ENCODE results near the gene AFAP1. TPM values are rescaled to one million over a fixed set of nuclear protein-coding genes. Genes with fewer than 3 reads are reported as not detected.

AFAP1 gene, protein sequence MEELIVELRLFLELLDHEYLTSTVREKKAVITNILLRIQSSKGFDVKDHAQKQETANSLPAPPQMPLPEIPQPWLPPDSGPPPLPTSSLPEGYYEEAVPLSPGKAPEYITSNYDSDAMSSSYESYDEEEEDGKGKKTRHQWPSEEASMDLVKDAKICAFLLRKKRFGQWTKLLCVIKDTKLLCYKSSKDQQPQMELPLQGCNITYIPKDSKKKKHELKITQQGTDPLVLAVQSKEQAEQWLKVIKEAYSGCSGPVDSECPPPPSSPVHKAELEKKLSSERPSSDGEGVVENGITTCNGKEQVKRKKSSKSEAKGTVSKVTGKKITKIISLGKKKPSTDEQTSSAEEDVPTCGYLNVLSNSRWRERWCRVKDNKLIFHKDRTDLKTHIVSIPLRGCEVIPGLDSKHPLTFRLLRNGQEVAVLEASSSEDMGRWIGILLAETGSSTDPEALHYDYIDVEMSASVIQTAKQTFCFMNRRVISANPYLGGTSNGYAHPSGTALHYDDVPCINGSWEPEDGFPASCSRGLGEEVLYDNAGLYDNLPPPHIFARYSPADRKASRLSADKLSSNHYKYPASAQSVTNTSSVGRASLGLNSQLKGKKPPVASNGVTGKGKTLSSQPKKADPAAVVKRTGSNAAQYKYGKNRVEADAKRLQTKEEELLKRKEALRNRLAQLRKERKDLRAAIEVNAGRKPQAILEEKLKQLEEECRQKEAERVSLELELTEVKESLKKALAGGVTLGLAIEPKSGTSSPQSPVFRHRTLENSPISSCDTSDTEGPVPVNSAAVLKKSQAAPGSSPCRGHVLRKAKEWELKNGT
- 19.3 and 24.7 TPM in 2 replicates for total RNA-seq

DNA sequence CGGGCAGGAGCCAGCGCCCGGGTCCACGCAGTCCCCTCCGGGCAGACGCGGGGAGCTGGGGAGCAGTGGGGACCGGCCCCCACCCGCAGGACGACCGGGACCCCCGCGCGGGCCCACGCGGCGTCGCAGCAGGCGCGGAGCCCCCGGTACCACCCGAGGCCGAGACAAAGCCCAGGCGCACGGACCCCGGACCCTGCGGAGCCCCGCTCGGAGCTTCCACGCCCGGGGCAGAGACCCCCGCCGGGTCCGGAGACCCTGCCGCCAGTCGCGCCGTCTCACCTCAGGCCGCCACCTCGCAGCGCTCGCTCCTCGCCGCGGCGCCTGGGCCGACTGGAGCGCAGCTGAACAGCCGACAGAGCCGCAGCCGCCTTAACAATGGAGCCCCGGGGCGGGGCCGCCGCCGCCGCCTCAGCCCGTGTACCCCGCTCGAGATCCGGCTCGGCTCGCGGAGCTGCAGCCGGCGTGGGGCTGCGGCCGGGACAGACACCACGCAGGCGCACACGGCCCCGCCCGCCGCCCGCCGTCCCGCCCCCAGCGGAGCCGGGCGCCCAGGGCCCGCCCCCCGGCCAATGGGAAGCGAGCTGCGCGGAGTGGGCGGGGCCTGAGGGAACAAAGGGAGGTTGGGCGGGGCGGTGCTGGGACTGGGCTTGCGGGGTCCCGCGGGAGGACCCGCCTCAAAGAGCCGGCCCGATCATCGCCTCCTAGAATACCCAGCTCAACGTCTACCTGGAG is at the start of gene AFAP1:
TSS of gene AFAP1 (minus strand) at position 485 of the 732 bp plus-strand sequence. CDS start 67,783 bp downstream, outside the sequence.
- peak; percentile 65 to 91 for DNase-seq (ENCODE audit: low read depth in 2 of 2)

DNA sequence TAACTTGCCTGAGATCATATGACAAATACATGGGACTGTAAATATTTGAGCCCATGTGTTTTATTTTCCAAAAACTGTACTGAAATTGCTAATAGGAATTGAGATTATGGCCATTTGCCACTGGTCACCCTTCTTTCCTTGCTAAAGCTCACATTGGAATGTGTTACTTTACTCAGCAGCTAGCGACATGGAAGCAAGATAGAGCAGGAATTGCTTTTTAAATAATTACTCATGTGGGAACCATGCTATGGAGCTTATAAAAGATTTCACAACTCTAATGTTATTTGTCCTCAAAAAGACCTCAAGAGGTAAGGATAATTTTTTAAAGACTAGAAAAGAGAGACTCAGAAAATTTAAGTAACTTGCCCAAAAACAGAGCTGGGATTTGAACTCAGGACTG is 48.8 kb upstream of the AFAP1 start:
- no peak for DNase-seq (ENCODE audit: low read depth in 2 of 2)

GRCh38 chr4:7987148-7987989 is 47.7 kb upstream of the AFAP1 start:
- peak; percentile 64 to 79 for DNase-seq (ENCODE audit: low read depth in 2 of 2)

DNA sequence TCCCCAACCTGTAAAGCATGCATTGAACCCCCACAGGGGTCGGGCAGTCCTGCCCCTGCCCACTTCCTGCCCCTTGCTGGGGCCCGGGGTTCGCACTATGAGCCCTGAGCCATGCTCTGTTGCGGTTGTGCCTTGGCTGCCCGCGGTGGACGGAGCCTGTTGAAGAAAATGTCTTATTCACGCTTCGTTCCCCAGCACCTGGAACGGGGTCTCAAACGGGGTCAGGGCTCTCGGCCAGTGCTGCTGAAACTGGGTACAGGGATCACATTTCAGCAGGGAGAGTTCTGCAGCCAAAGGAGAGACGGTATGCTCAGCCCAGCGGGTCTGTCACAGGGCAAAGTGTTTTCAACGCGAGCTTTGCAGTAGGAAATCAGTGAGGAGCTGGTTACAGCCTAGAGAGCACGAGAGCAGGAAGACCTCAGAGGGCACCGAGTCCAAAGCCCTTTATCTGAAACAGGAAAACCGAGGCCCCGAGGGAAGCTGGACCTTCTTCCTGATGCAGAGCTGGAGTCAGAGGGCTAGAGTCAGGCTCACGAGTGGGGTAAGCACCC is 46.3 kb upstream of the AFAP1 start:
- peak; percentile 43 to 65 for DNase-seq (ENCODE audit: low read depth in 2 of 2)

DNA sequence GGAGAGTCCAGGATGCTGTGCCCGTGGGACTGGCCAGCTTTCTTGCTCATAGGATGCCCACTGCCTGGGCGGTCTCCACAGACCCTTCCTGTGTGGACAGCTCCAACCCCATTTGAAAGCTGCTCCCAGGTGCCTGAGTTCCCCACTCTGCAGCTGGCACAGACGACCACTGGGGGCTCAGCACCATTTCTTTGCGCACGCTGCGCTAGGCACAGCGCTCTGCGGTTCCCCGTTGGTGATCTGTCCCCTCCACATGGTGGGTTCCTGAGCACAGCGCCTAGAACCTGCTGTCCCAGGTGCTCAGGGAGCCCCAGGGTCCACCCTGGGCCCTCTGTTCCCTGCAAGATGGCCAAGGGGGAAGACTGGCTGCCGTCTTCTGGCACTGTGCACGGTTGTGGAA is 45.4 kb upstream of the AFAP1 start:
- DNase-seq (ENCODE audit: low read depth in 2 of 2): no peak

DNA sequence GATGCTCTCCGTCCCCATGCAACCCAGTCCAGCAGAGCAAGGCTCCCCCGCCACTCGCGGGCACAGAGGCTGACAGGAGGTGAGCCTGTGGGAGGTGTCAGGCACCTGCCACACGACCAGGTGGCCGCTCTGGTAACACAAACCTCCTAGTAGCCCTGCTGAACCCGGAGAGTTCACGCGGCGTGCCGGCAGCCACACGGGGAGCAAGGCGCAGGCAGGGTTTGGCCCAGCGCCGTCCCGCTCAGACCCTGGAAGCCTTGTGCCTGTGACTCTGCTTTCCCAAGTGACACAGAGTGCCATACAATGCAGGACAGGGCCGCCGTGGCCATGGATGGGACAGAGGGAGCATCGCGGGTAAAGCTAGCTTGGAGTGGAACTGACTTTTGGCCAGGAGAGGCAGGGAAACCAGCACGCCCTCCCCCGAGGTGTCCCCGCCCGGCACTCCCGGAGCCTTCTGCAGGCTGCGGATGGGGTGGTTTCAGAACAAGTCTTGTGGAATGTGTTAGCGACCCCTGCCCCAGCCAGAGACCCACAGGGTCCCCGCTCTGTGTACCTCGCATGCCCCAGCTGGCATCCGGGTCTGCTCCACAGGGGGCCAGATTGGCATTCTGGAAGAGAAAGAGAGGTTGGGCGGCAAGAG is 44.7 kb upstream of the AFAP1 start:
- no peak for DNase-seq (ENCODE audit: low read depth in 2 of 2)

- DNase-seq (ENCODE audit: low read depth in 2 of 2): no peak
Measured at GRCh38 chr4:7983296-7983695, 43.6 kb upstream of the AFAP1 start.

- no peak for DNase-seq (ENCODE audit: low read depth in 2 of 2)
Measured at GRCh38 chr4:7981738-7982394, 42.2 kb upstream of the AFAP1 start.

GRCh38 chr4:7980036-7980435 is 40.4 kb upstream of the AFAP1 start:
- DNase-seq (ENCODE audit: low read depth in 2 of 2): no peak

GRCh38 chr4:7979652-7979968 is 39.9 kb upstream of the AFAP1 start:
- no peak for DNase-seq (ENCODE audit: low read depth in 2 of 2)

- no peak for DNase-seq (ENCODE audit: low read depth in 2 of 2)
Measured at GRCh38 chr4:7978907-7979651, 39.4 kb upstream of the AFAP1 start.

- DNase-seq (ENCODE audit: low read depth in 2 of 2): no peak
Measured at GRCh38 chr4:7978489-7978888, 38.8 kb upstream of the AFAP1 start.

DNA sequence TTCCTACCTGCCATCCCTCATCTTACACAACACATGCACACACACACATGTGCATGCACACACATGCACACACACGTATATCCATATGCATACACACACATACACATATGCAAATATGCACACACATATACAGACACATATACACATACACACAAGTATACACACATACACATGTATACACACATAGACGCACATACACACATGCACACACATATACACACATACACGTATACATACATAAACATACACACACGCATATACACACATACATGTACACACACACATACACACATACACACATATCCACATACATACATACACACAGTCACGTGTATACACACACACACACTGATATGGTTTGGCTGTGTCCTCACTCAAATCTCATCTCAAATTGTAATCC is 37.0 kb upstream of the AFAP1 start:
- DNase-seq (ENCODE audit: low read depth in 2 of 2): no peak

DNA sequence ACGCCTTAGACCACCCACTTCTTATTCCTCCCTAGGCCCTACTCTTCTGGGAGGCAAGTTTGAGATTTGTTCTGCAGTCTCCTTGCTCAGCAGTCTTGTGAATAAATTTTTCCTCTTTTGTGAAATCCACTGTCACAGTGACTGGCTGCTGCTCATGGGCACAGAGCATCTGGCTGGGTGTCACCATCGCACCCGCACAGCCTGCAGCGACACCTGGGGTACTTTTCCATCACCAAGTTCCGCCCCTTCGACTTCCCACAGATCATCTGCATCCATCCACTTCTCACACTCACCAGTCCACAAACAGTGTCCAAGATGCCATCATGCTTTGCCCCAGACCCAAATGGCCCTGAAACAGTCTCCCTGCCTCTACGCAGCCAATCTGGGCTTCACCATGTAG is 36.4 kb upstream of the AFAP1 start:
- DNase-seq (ENCODE audit: low read depth in 2 of 2): no peak

GRCh38 chr4:7974425-7974824 is 34.8 kb upstream of the AFAP1 start:
- no peak for DNase-seq (ENCODE audit: low read depth in 2 of 2)

- no peak for DNase-seq (ENCODE audit: low read depth in 2 of 2)
Measured at GRCh38 chr4:7973545-7973981, 33.9 kb upstream of the AFAP1 start.

GRCh38 chr4:7971881-7972500 is 32.3 kb upstream of the AFAP1 start:
- DNase-seq (ENCODE audit: low read depth in 2 of 2): no peak

GRCh38 chr4:7971159-7971631 is 31.5 kb upstream of the AFAP1 start:
- DNase-seq (ENCODE audit: low read depth in 2 of 2): no peak
